GM12878 (cell line): Measurements from ENCODE around the gene PTMA. TPM values are rescaled to one million over a fixed set of nuclear protein-coding genes. Genes with fewer than 3 reads are reported as not detected.
A peak's percentile ranks its signal among the peaks of the same experiment; 100 is the strongest.

Experiments
- BCL3 ChIP-seq: IDR thresholded peaks from 2 replicates; pipeline ENCODE4 v1.6.1; 2011; ENCODE audit warnings: borderline replicate concordance, low read depth, mild to moderate bottlenecking, moderate library complexity, low read length; ENCODE audit not compliant: insufficient read depth, poor library complexity, severe bottlenecking
- BRCA1 ChIP-seq: IDR thresholded peaks from 2 replicates; pipeline ENCODE4 v1.6.1; 2011; ENCODE audit warnings: low read depth, low read length, improper control_type of control experiment
- CBFB ChIP-seq: IDR thresholded peaks from 2 replicates; pipeline ENCODE4 v1.6.1; 2016; ENCODE audit warnings: antibody characterized with exemption, low read depth
- CREB1 ChIP-seq: IDR thresholded peaks from 2 replicates; pipeline ENCODE4 v1.6.1; 2012; ENCODE audit warnings: low read depth, mild to moderate bottlenecking, inconsistent platforms
- E2F4 ChIP-seq: IDR thresholded peaks from 2 replicates; pipeline ENCODE4 v1.6.1; 2012; ENCODE audit warnings: low read depth, low read length, improper control_type of control experiment
- EED ChIP-seq: sonication (generic); IDR thresholded peaks from 2 replicates; pipeline ENCODE4 v1.6.1; 2016; ENCODE audit warnings: antibody characterized with exemption, low read depth
- ELK1 ChIP-seq: IDR thresholded peaks from 2 replicates; pipeline ENCODE4 v1.6.1; 2012; ENCODE audit warnings: low read depth, low read length, improper control_type of control experiment
- KLF5 ChIP-seq: fragments of 450-650 bp; IDR thresholded peaks from 2 replicates; pipeline ENCODE4 v1.6.1; 2014; ENCODE audit warnings: mild to moderate bottlenecking; ENCODE audit not compliant: partially characterized antibody
- MEF2B ChIP-seq: fragments of 450-650 bp; IDR thresholded peaks from 2 replicates; pipeline ENCODE4 v1.6.1; 2018; ENCODE audit warnings: mild to moderate bottlenecking, moderate library complexity; ENCODE audit not compliant: partially characterized antibody, poor library complexity, severe bottlenecking
- POLR2AphosphoS5 ChIP-seq: IDR thresholded peaks from 2 replicates; pipeline ENCODE4 v1.6.1; 2011; ENCODE audit warnings: mild to moderate bottlenecking, low read length, inconsistent platforms
- RELB ChIP-seq: fragments of 450-650 bp; IDR thresholded peaks from 2 replicates; pipeline ENCODE4 v1.6.1; 2017; ENCODE audit warnings: low read depth, mild to moderate bottlenecking, moderate library complexity
- SKIL ChIP-seq: fragments of 450-650 bp; IDR thresholded peaks from 2 replicates; pipeline ENCODE4 v1.6.1; 2017; ENCODE audit warnings: mild to moderate bottlenecking, low read depth, inconsistent platforms; ENCODE audit not compliant: poor library complexity, severe bottlenecking
- SP1 ChIP-seq: IDR thresholded peaks from one replicate; pipeline ENCODE4 v1.6.1; 2011; ENCODE audit warnings: low read depth, low read length
- SPI1 ChIP-seq: IDR thresholded peaks from 2 replicates; pipeline ENCODE4 v1.6.1; 2011; ENCODE audit warnings: low read depth, mild to moderate bottlenecking, low read length, moderate library complexity, borderline replicate concordance; ENCODE audit not compliant: insufficient read depth
- STAT3 ChIP-seq: IDR thresholded peaks from 2 replicates; pipeline ENCODE4 v1.6.1; 2011; ENCODE audit warnings: low read depth, low read length, improper control_type of control experiment
- TBL1XR1 ChIP-seq: IDR thresholded peaks from 2 replicates; pipeline ENCODE4 v1.6.1; 2012; ENCODE audit warnings: low read depth, low read length, improper control_type of control experiment
- WRNIP1 ChIP-seq: IDR thresholded peaks from 2 replicates; pipeline ENCODE4 v1.6.1; 2011; ENCODE audit warnings: low read depth, low read length, improper control_type of control experiment, borderline replicate concordance
- YBX1 ChIP-seq: fragments of 450-650 bp; IDR thresholded peaks from 2 replicates; pipeline ENCODE4 v1.6.1; 2016; ENCODE audit warnings: antibody characterized with exemption
- ZBTB33 ChIP-seq: fragments of 450-650 bp; IDR thresholded peaks from 2 replicates; pipeline ENCODE4 v1.6.1; 2017; ENCODE audit warnings: mild to moderate bottlenecking
- ZNF274 ChIP-seq: IDR thresholded peaks from one replicate; pipeline ENCODE4 v1.8.0; 2011; ENCODE audit not compliant: insufficient read length, insufficient read depth
- polyA plus RNA-seq, 11 experiments: library from polyadenylated mRNA; depleted of rRNA in 4 of 11; unstranded in 6 of 11; stranded (reverse) in 5 of 11; fragments of >200 nt; fragmentation: Nextera tagmentation in 4 of 11; fragmentation: Illumina TruSeq in 1 of 11; extraction: Ambion mirVana in 4 of 11; extraction: Trizol in 1 of 11; gene quantifications; 1 replicate in 1 of 11; 2 replicates in 10 of 11; pipeline versions ENCODE4 v1.2.1 to v1.2.3, GENCODE V29; 2011 to 2016; ENCODE audit warnings: inconsistent platforms in 2 of 11, missing spikeins in 2 of 11, low read depth in 1 of 11
- total RNA-seq, 4 experiments: library from RNA; depleted of rRNA in 3 of 4; stranded (reverse); fragments of >200 nt in 3 of 4; fragmentation: Illumina TruSeq in 1 of 4; extraction: Trizol in 1 of 4; gene quantifications; 2 replicates each; pipeline versions ENCODE4 v1.2.1 to v1.2.3, GENCODE V29; 2013 to 2021

PTMA gene
- total and polyA plus RNA-seq, 10 of the 15 experiments (the other 5 are each of a cell fraction or from before 2014, with no cell fraction given) = 1,144 to 5,018 (median 3,464) TPM

- TF ChIP-seq MEF2B (no peak), SP1 (peak; percentile 92), SPI1 (no peak), ZNF274 (no peak), E2F4 (peak; percentile 71), YBX1 (no peak), POLR2AphosphoS5 (peak; percentile 99), BRCA1 (no peak), CREB1 (no peak), TBL1XR1 (peak; percentile 57; the same call in 1 of the 2 replicates), SKIL (no peak), CBFB (peak; percentile 90), EED (no peak), ZBTB33 (no peak), BCL3 (no peak), ELK1 (no peak), RELB (peak; percentile 60; the same call in 1 of the 2 replicates), STAT3 (no peak), KLF5 (no peak), WRNIP1 (no peak)
Measured at GRCh38 chr2:231707927-231708772, at the start of gene PTMA (continued).
